Large intestine (tissue), 3 donors: ENCODE measurements around the gene TRIM33. TPM values are rescaled to one million over a fixed set of nuclear protein-coding genes. Genes with fewer than 3 reads are reported as not detected.

ENCODE experiments used
- DNase-seq, 2 donors: peaks; one replicate each; pipeline versions ENCODE4 v3.0.0 to v3.0.0-alpha.2; 2013
- H3K27ac ChIP-seq: one replicate; pipeline ENCODE4 v1.5.1; 2013; ENCODE audit warnings: low read length
- H3K27me3 ChIP-seq: 2 replicates; pipeline ENCODE4 v1.6.1; 2013; ENCODE audit warnings: low read length; ENCODE audit not compliant: control insufficient read depth, insufficient read depth
- H3K36me3 ChIP-seq: 2 replicates; pipeline ENCODE4 v1.6.1; 2013; ENCODE audit warnings: low read length; ENCODE audit not compliant: control insufficient read depth, insufficient read depth
- H3K4me1 ChIP-seq: one replicate; pipeline ENCODE4 v1.6.1; 2013; ENCODE audit warnings: low read length; ENCODE audit not compliant: control insufficient read depth, insufficient read depth
- H3K4me3 ChIP-seq: one replicate; pipeline ENCODE4 v1.5.1; 2013; ENCODE audit warnings: low read length
- H3K9me3 ChIP-seq: one replicate; pipeline ENCODE4 v1.6.1; 2013; ENCODE audit warnings: mild to moderate bottlenecking, low read depth, low read length, moderate library complexity; ENCODE audit not compliant: control insufficient read depth
- WGBS: methylation state at CpG from one replicate; pipeline ENCODE4 v1.1.5; 2013; ENCODE audit warnings: low lambda C conversion rate; ENCODE audit not compliant: insufficient coverage; 5-methylcytosine and 5-hydroxymethylcytosine counted together
- polyA plus RNA-seq: library from polyadenylated mRNA; unstranded; fragments of 120-200 nt; gene quantifications from one replicate; pipeline ENCODE4 v1.2.1, GENCODE V29; 2013

TRIM33 gene
- polyA plus RNA-seq, 1 donor = 27.2 TPM

GRCh38 chr1:114468710-114469468, 42.1 kb downstream of the TRIM33 start:
- Histone ChIP-seq H3K4me3 (no peak overlapping the region), H3K27me3 (no peaks in the 10 kb centered on the region), H3K4me1 (peaks cover 11% of the 10 kb centered on the region), H3K36me3 (no peaks in the 10 kb centered on the region), H3K27ac (no peak overlapping the region), H3K9me3 (no peaks in the 10 kb centered on the region)
- WGBS = 78% methylated on average over 2 of the region's 6 CpGs
- DNase-seq = no peak

DNA sequence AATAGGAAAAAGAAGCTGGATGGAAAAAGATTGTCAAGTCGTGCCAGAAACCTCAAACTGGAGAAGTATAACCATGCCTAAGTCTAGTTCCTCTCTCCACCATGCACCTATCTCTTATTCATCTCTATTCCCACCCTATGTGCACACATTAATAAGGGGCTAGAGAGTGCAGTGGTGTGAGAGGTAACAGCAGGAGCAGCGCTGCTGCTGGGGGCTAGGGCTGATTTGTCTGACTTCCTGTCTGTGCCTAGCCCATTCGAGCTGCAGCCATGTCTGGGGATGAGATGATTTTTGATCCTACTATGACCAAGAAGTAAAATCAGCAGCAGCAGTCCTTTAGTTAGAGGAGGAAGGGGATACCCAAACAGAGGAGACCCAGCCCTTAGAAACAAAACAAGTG, 43.0 kb downstream of the TRIM33 start:
- H3K4me1 ChIP-seq = peaks cover 11% of the 10 kb centered on the region
- H3K27me3 ChIP-seq = no peaks in the 10 kb centered on the region
- no peaks in the 10 kb centered on the region for H3K9me3 ChIP-seq
- WGBS = no CpG with 5 or more reads among the region's 3 CpGs
- no peak overlapping the region for H3K4me3 ChIP-seq
- no peak for DNase-seq
- peak overlapping the region; percentile 16 for H3K27ac ChIP-seq
- H3K36me3 ChIP-seq = no peaks in the 10 kb centered on the region

DNA sequence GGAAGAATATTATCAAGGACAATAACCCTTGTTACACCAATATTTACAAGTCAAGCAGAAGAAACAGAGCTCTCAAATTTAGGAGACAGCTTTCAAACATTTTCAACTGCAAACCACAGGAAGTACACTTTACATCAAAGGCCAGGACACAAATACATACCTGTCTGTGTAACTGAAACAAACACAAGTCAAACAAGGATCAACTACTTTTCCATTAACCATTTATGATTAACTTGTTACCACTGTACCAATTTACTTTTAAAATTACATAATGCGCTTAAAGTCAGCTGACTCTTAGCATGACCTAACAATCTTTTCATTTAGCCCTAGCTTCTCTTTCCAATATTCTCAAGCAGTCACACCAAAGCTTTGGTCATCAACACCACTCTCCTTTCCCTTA, 43.5 kb downstream of the TRIM33 start:
- H3K27me3 ChIP-seq = no peaks in the 10 kb centered on the region
- 80% methylated on average over 1 of the region's 1 CpG for WGBS
- DNase-seq = peak in 1 of 2 donors; percentile 24
- no peaks in the 10 kb centered on the region for H3K36me3 ChIP-seq
- H3K4me3 ChIP-seq = no peak overlapping the region
- peaks cover 11% of the 10 kb centered on the region for H3K4me1 ChIP-seq
- H3K9me3 ChIP-seq = no peaks in the 10 kb centered on the region
- peak overlapping the region; percentile 35 for H3K27ac ChIP-seq

GRCh38 chr1:114466334-114467014, 44.5 kb downstream of the TRIM33 start:
- H3K36me3 ChIP-seq = peaks cover under 1% of the 10 kb centered on the region
- no peak overlapping the region for H3K4me3 ChIP-seq
- no peaks in the 10 kb centered on the region for H3K9me3 ChIP-seq
- H3K27me3 ChIP-seq = no peaks in the 10 kb centered on the region
- H3K27ac ChIP-seq = peak overlapping the region; percentile 35
- DNase-seq = peak; percentile 45 to 68
- H3K4me1 ChIP-seq = peaks cover 11% of the 10 kb centered on the region
- 50% methylated on average over 2 of the region's 14 CpGs for WGBS

DNA sequence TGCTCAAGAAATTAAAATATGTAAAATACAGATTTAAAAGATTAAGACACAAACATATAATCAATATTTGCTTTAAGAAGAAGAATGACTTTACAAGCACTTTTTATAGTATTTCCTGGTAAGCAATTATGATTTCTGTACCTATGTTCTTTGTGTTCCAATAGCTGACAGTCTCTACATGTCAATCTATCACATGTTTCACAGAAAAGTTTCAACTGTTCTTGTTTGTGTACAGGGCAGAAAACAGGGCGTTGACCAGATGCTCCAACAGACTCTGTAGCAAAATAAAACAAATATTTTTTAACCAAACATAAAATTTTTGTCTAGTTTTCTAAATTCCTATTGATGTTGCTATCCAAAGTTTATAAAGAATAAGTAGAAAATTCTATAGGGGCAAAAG, 48.0 kb downstream of the TRIM33 start:
- H3K4me1 ChIP-seq = peaks cover 13% of the 10 kb centered on the region
- no peak for DNase-seq
- H3K9me3 ChIP-seq = no peaks in the 10 kb centered on the region
- no CpG with 5 or more reads among the region's 1 CpG for WGBS
- no peak overlapping the region for H3K4me3 ChIP-seq
- H3K27ac ChIP-seq = no peak overlapping the region
- H3K36me3 ChIP-seq = peaks cover 12% of the 10 kb centered on the region
- H3K27me3 ChIP-seq = no peaks in the 10 kb centered on the region

DNA sequence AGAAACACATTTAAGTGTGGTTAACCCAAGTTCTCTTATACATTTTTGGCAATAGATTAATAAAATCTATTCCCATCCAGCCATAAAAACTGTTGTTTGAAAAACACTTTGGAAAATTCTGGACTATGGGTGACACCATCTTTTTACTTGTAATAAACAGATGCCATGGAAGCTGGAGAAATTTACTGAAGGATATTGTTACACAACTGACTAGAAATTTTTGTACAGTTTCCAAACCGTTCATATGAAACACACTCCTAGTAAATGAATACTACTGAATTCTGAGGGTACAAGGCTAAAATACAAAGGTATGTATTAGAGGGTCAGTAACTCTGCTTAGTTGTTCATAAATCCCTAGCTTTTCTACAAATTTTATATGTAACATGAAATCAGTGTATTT, 48.7 kb downstream of the TRIM33 start:
- no peaks in the 10 kb centered on the region for H3K9me3 ChIP-seq
- no CpG with 5 or more reads among the region's 1 CpG for WGBS
- H3K4me3 ChIP-seq = no peak overlapping the region
- no peak overlapping the region for H3K27ac ChIP-seq
- no peak for DNase-seq
- H3K4me1 ChIP-seq = peaks cover 15% of the 10 kb centered on the region
- no peaks in the 10 kb centered on the region for H3K27me3 ChIP-seq
- H3K36me3 ChIP-seq = peaks cover 12% of the 10 kb centered on the region

DNA sequence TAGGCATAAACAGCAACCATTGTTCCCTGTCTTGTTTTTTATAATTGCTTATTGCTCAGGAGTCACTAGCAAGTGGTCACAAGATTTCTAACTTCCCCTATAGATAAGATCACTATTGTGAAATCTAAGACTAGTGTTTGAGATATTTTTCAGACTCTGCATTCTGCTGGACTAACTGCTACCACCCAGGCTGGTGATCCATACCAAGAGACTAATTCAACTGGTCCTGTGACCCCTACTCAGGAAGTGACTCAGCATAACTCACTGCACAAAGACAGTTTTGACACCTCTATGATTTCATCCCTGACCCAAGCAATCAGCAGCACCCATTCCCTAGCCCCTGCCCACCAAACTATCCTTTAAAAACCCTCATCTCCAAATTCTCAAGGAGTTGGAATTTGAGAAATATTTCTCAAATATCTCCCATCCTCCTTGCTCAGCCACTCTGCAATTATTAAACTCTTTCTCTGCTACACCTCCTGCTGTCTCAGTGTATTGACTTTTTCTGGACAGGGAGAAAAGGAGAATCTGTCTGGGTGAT, 52.7 kb downstream of the TRIM33 start:
- peak; percentile 12 to 44 for DNase-seq
- Histone ChIP-seq H3K27ac (peak overlapping the region; percentile 85), H3K36me3 (peaks cover 17% of the 10 kb centered on the region)

DNA sequence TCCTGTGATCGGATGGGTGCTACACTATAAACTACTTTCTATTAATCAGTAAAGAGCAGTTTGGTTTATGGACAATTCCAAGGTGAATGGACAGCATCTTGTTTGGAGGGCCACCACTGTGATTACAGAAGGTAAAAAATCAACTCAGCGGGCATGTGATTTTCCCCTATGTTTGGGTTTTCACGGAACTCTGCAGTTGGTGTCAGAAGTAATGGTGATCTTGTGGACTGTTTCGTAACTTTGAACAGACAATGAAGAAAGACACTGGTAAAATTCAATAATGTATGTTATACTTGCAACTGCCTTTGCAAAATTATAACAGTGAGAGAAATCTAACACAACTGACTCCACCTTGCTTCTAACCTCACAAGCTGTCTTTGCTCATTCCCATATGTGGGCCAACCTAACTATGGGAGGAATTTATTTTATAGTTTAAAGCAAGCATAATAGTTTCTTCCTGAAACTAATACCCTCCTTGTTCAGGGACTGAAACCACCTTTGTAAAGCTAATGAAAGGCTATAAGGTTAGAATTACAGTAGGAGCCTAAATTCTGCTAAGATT, 53.2 kb downstream of the TRIM33 start:
- H3K27me3 ChIP-seq = no peaks in the 10 kb centered on the region
- no peak overlapping the region for H3K4me3 ChIP-seq
- peak in 1 of 2 donors; percentile 27 for DNase-seq
- peaks cover 17% of the 10 kb centered on the region for H3K36me3 ChIP-seq
- peak overlapping the region; percentile 85 for H3K27ac ChIP-seq
- no peaks in the 10 kb centered on the region for H3K9me3 ChIP-seq
- H3K4me1 ChIP-seq = peaks cover 15% of the 10 kb centered on the region
- no CpG with 5 or more reads among the region's 4 CpGs for WGBS

More for the DNA sequence above, 52.7 kb downstream of the TRIM33 start:
- no peak overlapping the region for H3K4me3 ChIP-seq
- H3K27me3 ChIP-seq = no peaks in the 10 kb centered on the region
- H3K4me1 ChIP-seq = peaks cover 15% of the 10 kb centered on the region
- no peaks in the 10 kb centered on the region for H3K9me3 ChIP-seq

DNA sequence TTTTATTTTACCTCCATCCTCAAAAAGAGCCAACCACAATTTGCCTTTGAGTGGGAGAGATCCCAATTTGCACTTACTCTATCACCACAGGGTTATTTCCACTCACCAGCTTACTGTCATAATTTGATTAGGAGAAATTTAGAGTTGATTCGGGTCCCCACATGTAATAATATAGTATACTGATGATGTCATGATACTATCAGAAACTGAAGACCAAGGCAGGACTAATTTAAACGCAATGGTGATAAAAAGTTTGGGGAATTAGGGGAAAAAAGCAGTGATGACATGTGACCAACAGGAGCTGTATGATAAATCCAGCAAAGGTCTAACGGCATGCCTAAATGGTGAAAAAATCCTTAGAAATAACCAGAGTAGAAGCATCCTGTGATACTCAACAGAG, 54.4 kb downstream of the TRIM33 start:
- WGBS = 100% methylated on average over 1 of the region's 3 CpGs

GRCh38 chr1:114455102-114455785, 55.8 kb downstream of the TRIM33 start:
- H3K4me1 ChIP-seq = peaks cover 15% of the 10 kb centered on the region
- DNase-seq = peak in 1 of 2 donors; percentile 8
- H3K4me3 ChIP-seq = no peak overlapping the region
- H3K27me3 ChIP-seq = no peaks in the 10 kb centered on the region
- peaks cover 13% of the 10 kb centered on the region for H3K36me3 ChIP-seq
- no peaks in the 10 kb centered on the region for H3K9me3 ChIP-seq
- peak overlapping the region; percentile 43 for H3K27ac ChIP-seq

More for the DNA sequence above, 54.4 kb downstream of the TRIM33 start:
- peak overlapping the region; percentile 85 for H3K27ac ChIP-seq
- no peaks in the 10 kb centered on the region for H3K9me3 ChIP-seq
- H3K4me1 ChIP-seq = peaks cover 15% of the 10 kb centered on the region
- no peaks in the 10 kb centered on the region for H3K27me3 ChIP-seq
- H3K4me3 ChIP-seq = no peak overlapping the region
- no peak for DNase-seq
- peaks cover 17% of the 10 kb centered on the region for H3K36me3 ChIP-seq
